H1 (cell line): ENCODE results near the gene UQCC3. TPM values are rescaled to one million over a fixed set of nuclear protein-coding genes. Genes with fewer than 3 reads are reported as not detected.

Experiments used
- RXRA ChIP-seq: IDR thresholded peaks from 2 replicates; pipeline ENCODE4 v1.6.1; 2011; ENCODE audit warnings: low read depth, mild to moderate bottlenecking, low read length, moderate library complexity; ENCODE audit not compliant: insufficient read depth
- polyA plus RNA-seq, 7 experiments: library from polyadenylated mRNA; depleted of rRNA in 3 of 7; stranded (reverse) in 5 of 7; unstranded in 2 of 7; fragments of >200 nt in 5 of 7; fragments of 200-250 nt in 2 of 7; gene quantifications; 1 replicate in 5 of 7; 2 replicates in 1 of 7; 4 replicates in 1 of 7; pipeline versions ENCODE4 v1.2.1 to v1.2.3, GENCODE V29; 2011 to 2013; ENCODE audit warnings: missing spikeins in 2 of 7, mixed read lengths in 2 of 7
- total RNA-seq: library from RNA; stranded (reverse); fragmentation: NEBNext Ultra II Directional; extraction: Animal tissue kit (Norgen Biotek cat#: 25700); gene quantifications from 2 replicates; pipeline ENCODE4 v1.2.1, GENCODE V29; 2021

UQCC3 gene
- total and polyA plus RNA-seq, 2 of the 8 experiments (the other 6 are each of a cell fraction or from before 2014, with no cell fraction given): 14.2 to 15.7 TPM

GRCh38 chr11:62665075-62665598 lies 6.3 kb upstream of the UQCC3 start, which contains the start of the genes C11orf98 and CSKMT (continued):
- TF ChIP-seq RXRA: no peak
